IMR-90 (cell line): ENCODE data around the gene TIFAB. TPM values are rescaled to one million over a fixed set of nuclear protein-coding genes. Genes with fewer than 3 reads are reported as not detected.

Experiments used
- ATAC-seq: fragments of 200-7000 bp; cut with Tn5 transposase; 2 replicates; pipeline ENCODE4 v1.9.1; 2020; ENCODE audit warnings: low read depth, mild to moderate bottlenecking, moderate library complexity
- BruUV-seq: library from RNA; stranded (reverse); fragments of 400-500 nt; replicated peaks from 2 replicates; lab custom pipeline; 2021; lab: Mats Ljungman, UMichigan
- CTCF ChIA-PET: fragments of 300-600 bp; formaldehyde crosslinking; extraction: SDS; loops from one replicate; lab custom pipeline; 2021; ENCODE audit warnings: antibody characterized with exemption; lab: Yijun Ruan, JAX
- POLR2A ChIA-PET: fragments of 300-600 bp; sonication (Branson Sonifier 250); formaldehyde crosslinking; loops from one replicate; lab custom pipeline; 2022; ENCODE audit warnings: antibody characterized with exemption; ENCODE audit not compliant: unreplicated experiment; lab: Charles Lee
- DNase-seq: peaks from one replicate; pipeline ENCODE4 v3.0.0; 2013
- H2AFZ ChIP-seq: replicated peaks from 2 replicates; pipeline ENCODE3; 2013; ENCODE audit warnings: low read length, mild to moderate bottlenecking; ENCODE audit not compliant: poor library complexity
- H2AK5ac ChIP-seq: 2 replicates; pipeline ENCODE4 v1.6.1; 2013; ENCODE audit warnings: low read depth, low read length, inconsistent platforms
- H2AK9ac ChIP-seq: replicated peaks from 2 replicates; pipeline ENCODE3; 2013; ENCODE audit warnings: mild to moderate bottlenecking, low read depth, low read length, moderate library complexity; ENCODE audit not compliant: poor library complexity
- H2BK120ac ChIP-seq: 2 replicates; pipeline ENCODE4 v1.6.1; 2013; ENCODE audit warnings: low read depth, low read length, inconsistent platforms
- H2BK15ac ChIP-seq: 3 replicates; pipeline ENCODE4 v1.6.1; 2013; ENCODE audit warnings: low read depth, low read length, inconsistent platforms
- H2BK20ac ChIP-seq: 2 replicates; pipeline ENCODE4 v1.6.1; 2013; ENCODE audit warnings: low read depth, mild to moderate bottlenecking, inconsistent platforms, low read length, moderate library complexity
- H2BK5ac ChIP-seq: 2 replicates; pipeline ENCODE4 v1.6.1; 2013; ENCODE audit warnings: mild to moderate bottlenecking, low read depth, low read length, inconsistent platforms; ENCODE audit not compliant: poor library complexity, severe bottlenecking
- H3K14ac ChIP-seq: replicated peaks from 2 replicates; pipeline ENCODE4 v1.6.1; 2013; ENCODE audit warnings: low read depth, low read length, inconsistent platforms
- H3K18ac ChIP-seq: 2 replicates; pipeline ENCODE4 v1.6.1; 2013; ENCODE audit warnings: low read depth, low read length, control low read depth
- H3K23ac ChIP-seq: 2 replicates; pipeline ENCODE4 v1.6.1; 2013; ENCODE audit warnings: low read depth, low read length, inconsistent platforms
- H3K27ac ChIP-seq: 2 replicates; pipeline ENCODE4 v1.5.1; 2013; ENCODE audit warnings: mild to moderate bottlenecking, control low read depth, low read length; ENCODE audit not compliant: insufficient read depth
- H3K27me3 ChIP-seq: 2 replicates; pipeline ENCODE4 v1.6.1; 2013; ENCODE audit warnings: low read length; ENCODE audit not compliant: control insufficient read depth, insufficient read depth
- H3K36me3 ChIP-seq: 2 replicates; pipeline ENCODE4 v1.6.1; 2013; ENCODE audit warnings: low read length, mixed read lengths; ENCODE audit not compliant: control insufficient read depth, insufficient read depth
- H3K4ac ChIP-seq: 2 replicates; pipeline ENCODE4 v1.6.1; 2013; ENCODE audit warnings: low read depth, low read length, inconsistent platforms
- H3K4me1 ChIP-seq: 2 replicates; pipeline ENCODE4 v1.6.1; 2013; ENCODE audit warnings: low read length, mixed read lengths; ENCODE audit not compliant: control insufficient read depth, insufficient read depth
- H3K4me2 ChIP-seq: 2 replicates; pipeline ENCODE4 v1.6.1; 2013; ENCODE audit warnings: low read depth, mild to moderate bottlenecking, control low read depth, low read length, moderate library complexity
- H3K4me3 ChIP-seq: 2 replicates; pipeline ENCODE4 v1.5.1; 2013; ENCODE audit warnings: low read depth, mild to moderate bottlenecking, control low read depth, low read length, moderate library complexity; ENCODE audit not compliant: insufficient read depth
- H3K56ac ChIP-seq: 2 replicates; pipeline ENCODE4 v1.6.1; 2013; ENCODE audit warnings: low read length, inconsistent platforms; ENCODE audit not compliant: insufficient read depth; ENCODE audit errors: extremely low read depth
- H3K79me1 ChIP-seq, 2 experiments: 2 replicates each; pipeline ENCODE4 v1.6.1; 2013; ENCODE audit warnings: low read length in 2 of 2, inconsistent platforms in 1 of 2, low read depth in 1 of 2
- H3K9ac ChIP-seq: 2 replicates; pipeline ENCODE4 v1.6.1; 2013; ENCODE audit warnings: low read depth, low read length, control low read depth
- H3K9me1 ChIP-seq: 2 replicates; pipeline ENCODE4 v1.6.1; 2013; ENCODE audit warnings: low read length, inconsistent platforms; ENCODE audit not compliant: insufficient read depth
- H3K9me3 ChIP-seq: 2 replicates; pipeline ENCODE4 v1.6.1; 2013; ENCODE audit warnings: low read length; ENCODE audit not compliant: control insufficient read depth, insufficient read depth
- H4K20me1 ChIP-seq: 2 replicates; pipeline ENCODE4 v1.6.1; 2013; ENCODE audit warnings: low read length, inconsistent platforms; ENCODE audit not compliant: insufficient read depth
- H4K5ac ChIP-seq: 2 replicates; pipeline ENCODE4 v1.6.1; 2013; ENCODE audit warnings: mild to moderate bottlenecking, low read depth, low read length, control low read depth
- H4K8ac ChIP-seq, 2 experiments: 2 replicates each; pipeline ENCODE4 v1.6.1; 2013; ENCODE audit warnings: low read depth in 2 of 2, low read length in 2 of 2, control low read depth in 1 of 2, inconsistent platforms in 1 of 2
- H4K91ac ChIP-seq: 2 replicates; pipeline ENCODE4 v1.6.1; 2013; ENCODE audit warnings: low read depth, low read length, inconsistent platforms; ENCODE audit not compliant: insufficient read depth
- ELK1 ChIP-seq: fragments of 150-350 bp; IDR thresholded peaks from 2 replicates; pipeline ENCODE4 v1.6.1; 2016; ENCODE audit warnings: low read depth, mild to moderate bottlenecking, low read length, moderate library complexity, borderline replicate concordance
- MXI1 ChIP-seq: IDR thresholded peaks from 2 replicates; pipeline ENCODE4 v1.6.1; 2012; ENCODE audit warnings: low read depth, mild to moderate bottlenecking, low read length, moderate library complexity, borderline replicate concordance
- NFE2L2 ChIP-seq: fragments of 150-350 bp; IDR thresholded peaks from 2 replicates; pipeline ENCODE4 v1.6.1; 2016; ENCODE audit warnings: low read depth, mild to moderate bottlenecking, low read length
- POLR2A ChIP-seq: IDR thresholded peaks from 2 replicates; pipeline ENCODE4 v1.6.1; 2012; ENCODE audit warnings: mild to moderate bottlenecking, low read depth, low read length
- RAD21 ChIP-seq: IDR thresholded peaks from 2 replicates; pipeline ENCODE4 v1.6.1; 2012; ENCODE audit warnings: low read length, improper control_type of control experiment
- SMC3 ChIP-seq: fragments of 150-350 bp; IDR thresholded peaks from 2 replicates; pipeline ENCODE4 v1.6.1; 2016; ENCODE audit warnings: low read depth, mild to moderate bottlenecking, antibody characterized with exemption, low read length, moderate library complexity
- WGBS, 2 experiments: methylation state at CpG; one replicate each; pipeline versions ENCODE4 v1.1.5 to v1.1.7; 2013; ENCODE audit warnings: missing lambda C conversion rate in 2 of 2; ENCODE audit not compliant: insufficient read length in 1 of 2; ENCODE audit errors: extremely low coverage in 2 of 2; 5-methylcytosine and 5-hydroxymethylcytosine counted together
- dilution Hi-C: fragments of 300-500 bp; cut with HindIII; formaldehyde crosslinking; loops from one replicate; pipeline ENCODE4 v1.14.3; 2018; ENCODE audit warnings: low sequenced_read_pairs; ENCODE audit not compliant: unreplicated experiment
- in situ Hi-C: fragments of 300-500 bp; cut with MboI; formaldehyde crosslinking; loops from 3 replicates; pipeline ENCODE4 v1.14.3; 2019; ENCODE audit warnings: low sequenced_read_pairs, inconsistent platforms, mixed read lengths
- intact Hi-C: fragments of 100-400 bp; cut with micrococcal nuclease; formaldehyde crosslinking; loops from 2 replicates; pipeline ENCODE4 v1.10.0; 2022
- polyA plus RNA-seq, 3 experiments: library from polyadenylated mRNA; depleted of rRNA; stranded (reverse); fragments of >200 nt; gene quantifications; 2 replicates each; pipeline ENCODE4 v1.2.3, GENCODE V29; 2012; ENCODE audit warnings: low replicate concordance in 1 of 3
- total RNA-seq: library from RNA; depleted of rRNA; stranded (reverse); fragments of >200 nt; gene quantifications from 2 replicates; pipeline ENCODE4 v1.2.3, GENCODE V29; 2012

The TIFAB gene
- total and polyA plus RNA-seq, 2 of the 4 experiments (the other 2 are of a cell fraction): not detected

DNA sequence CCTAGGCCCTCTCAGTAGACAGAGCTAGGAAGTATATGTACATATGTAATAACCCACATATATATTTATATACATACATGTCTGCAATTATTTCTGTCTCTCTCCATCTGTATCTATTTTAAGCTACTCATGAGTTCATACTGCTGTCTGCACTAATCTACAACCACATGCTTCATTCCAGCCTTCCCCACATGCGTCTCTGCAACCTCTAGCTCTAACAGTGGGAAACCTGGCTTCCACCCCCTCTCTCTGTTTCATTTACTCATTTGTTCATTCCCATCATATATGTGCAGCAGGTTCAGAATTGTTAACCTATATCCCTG is 28.3 kb downstream of the TIFAB start:
- Histone ChIP-seq H3K23ac (no peak overlapping the region), H4K91ac (no peak overlapping the region), H3K18ac (no peak overlapping the region), H2BK120ac (no peak overlapping the region), H3K14ac (no peak overlapping the region), H3K79me1 (no peaks in the 10 kb centered on the region), H3K56ac (no peak overlapping the region), H2AFZ (no peak overlapping the region), H3K36me3 (no peaks in the 10 kb centered on the region), H3K27me3 (peaks cover 7% of the 10 kb centered on the region), H3K4me1 (no peaks in the 10 kb centered on the region), H2BK5ac (no peak overlapping the region), H4K5ac (no peak overlapping the region), H2AK9ac (no peak overlapping the region), H3K9me3 (peaks cover 6% of the 10 kb centered on the region), H4K20me1 (no peaks in the 10 kb centered on the region), H4K8ac (no peak overlapping the region), H3K9me1 (no peaks in the 10 kb centered on the region), H3K27ac (no peak overlapping the region), H3K4me3 (no peak overlapping the region), H2BK15ac (no peak overlapping the region), H3K4me2 (no peak overlapping the region), H3K4ac (no peak overlapping the region), H3K9ac (no peak overlapping the region), H2BK20ac (no peak overlapping the region), H2AK5ac (no peak overlapping the region)
- in situ Hi-C loops (no loop called here), intact Hi-C loops (no loop called here), dilution Hi-C loops (no loop called here)
- ChIA-PET CTCF (interaction anchor here (1.5 kb wide), 1 partner anchor 158 kb away, joined by 3 read pairs; no protein-coding TSS in a partner anchor), POLR2A (no interaction called here)
- TF ChIP-seq SMC3 (no peak), NFE2L2 (no peak), POLR2A (no peak), MXI1 (no peak), RAD21 (no peak), ELK1 (no peak)
- DNase-seq: no peak
- BruUV-seq: no TSS peak
- no CpG with 5 or more reads among the region's 1 CpG for WGBS, 2 experiments
- ATAC-seq: no peak
